ENCODE measurements around the gene PEX5L. TPM values are rescaled to one million over a fixed set of nuclear protein-coding genes. Genes with fewer than 3 reads are reported as not detected.
"Not testable (repeated sequence)": the region's sequence is repeated elsewhere in the genome, so short reads cannot be mapped to it uniquely, and the experiment has no call there.

The PEX5L gene, protein sequence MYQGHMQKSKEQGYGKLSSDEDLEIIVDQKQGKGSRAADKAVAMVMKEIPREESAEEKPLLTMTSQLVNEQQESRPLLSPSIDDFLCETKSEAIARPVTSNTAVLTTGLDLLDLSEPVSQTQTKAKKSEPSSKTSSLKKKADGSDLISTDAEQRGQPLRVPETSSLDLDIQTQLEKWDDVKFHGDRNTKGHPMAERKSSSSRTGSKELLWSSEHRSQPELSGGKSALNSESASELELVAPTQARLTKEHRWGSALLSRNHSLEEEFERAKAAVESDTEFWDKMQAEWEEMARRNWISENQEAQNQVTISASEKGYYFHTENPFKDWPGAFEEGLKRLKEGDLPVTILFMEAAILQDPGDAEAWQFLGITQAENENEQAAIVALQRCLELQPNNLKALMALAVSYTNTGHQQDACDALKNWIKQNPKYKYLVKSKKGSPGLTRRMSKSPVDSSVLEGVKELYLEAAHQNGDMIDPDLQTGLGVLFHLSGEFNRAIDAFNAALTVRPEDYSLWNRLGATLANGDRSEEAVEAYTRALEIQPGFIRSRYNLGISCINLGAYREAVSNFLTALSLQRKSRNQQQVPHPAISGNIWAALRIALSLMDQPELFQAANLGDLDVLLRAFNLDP
- 0.10 TPM for total RNA-seq

DNA sequence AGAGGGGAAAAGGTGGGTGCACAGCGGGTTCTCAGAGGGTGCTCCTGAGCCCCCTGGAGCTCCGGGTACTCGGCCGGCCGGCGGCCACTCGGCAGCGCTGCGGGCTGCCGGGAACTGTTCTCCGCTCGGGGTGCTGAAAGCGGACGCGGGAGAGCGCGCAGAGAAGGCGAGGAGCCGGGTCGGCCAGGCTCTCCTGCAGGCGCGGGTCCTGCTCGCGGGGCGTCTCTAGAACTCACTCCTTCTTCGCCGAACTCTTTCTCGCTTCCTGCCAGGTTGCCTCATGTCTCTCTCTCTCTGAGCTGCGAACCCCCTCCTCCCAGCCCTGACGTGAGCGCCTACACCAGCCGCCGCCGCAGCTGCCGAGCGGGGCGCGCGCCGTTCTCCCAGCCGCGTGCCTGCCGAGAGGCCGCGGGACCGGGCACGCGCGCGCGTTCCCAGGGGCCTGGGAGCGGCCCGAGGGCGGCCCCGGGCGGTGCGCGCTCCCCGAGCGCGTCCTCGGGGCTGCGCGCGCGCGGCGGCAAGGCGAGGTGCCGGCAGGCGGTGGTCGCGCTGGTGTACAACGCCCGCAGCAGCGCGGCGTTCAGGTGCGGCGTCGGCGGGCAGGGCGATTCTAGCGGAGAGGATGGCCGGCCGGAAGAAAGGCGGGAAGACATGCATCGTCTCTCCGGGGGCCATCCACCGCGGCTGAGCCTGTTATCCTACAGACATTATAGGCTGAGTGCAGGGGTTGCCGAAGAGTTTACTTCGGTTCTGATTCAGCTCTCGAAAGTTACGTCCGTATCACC, at the start of gene PEX5L:
TSS of gene PEX5L (minus strand) at position 267 of the 785 bp plus-strand sequence. CDS start 338 bp downstream, outside the sequence.
- DNase-seq, result no peak

DNA sequence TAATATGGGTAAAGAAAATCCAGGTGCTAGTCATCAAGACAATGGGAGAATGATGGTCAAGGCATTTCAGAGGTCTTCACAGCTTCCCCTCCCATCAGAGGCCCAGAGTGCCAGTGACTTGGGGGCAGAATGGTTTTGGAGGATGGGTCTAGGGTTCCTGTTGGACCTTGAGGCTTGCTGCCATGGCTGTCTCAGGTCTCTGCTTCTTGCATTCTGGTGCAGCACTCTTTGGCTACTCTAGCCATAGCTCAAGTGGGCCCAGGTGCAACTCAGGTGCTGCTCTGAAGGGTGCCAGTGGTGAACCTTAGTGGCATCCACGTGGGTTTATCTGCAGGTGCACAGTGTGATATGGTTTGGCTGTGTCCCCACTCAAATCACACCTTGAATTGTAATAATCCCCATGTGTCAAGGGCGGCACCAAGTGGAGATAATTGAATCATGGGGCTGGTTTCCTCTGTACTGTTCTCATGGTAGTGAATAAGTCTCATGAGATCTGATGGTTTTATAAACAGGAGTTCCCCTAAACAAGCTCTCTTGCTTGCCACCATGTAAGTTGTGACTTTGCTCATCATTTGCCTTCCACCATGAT, 48.5 kb upstream of the PEX5L start:
- no peak for DNase-seq

DNA sequence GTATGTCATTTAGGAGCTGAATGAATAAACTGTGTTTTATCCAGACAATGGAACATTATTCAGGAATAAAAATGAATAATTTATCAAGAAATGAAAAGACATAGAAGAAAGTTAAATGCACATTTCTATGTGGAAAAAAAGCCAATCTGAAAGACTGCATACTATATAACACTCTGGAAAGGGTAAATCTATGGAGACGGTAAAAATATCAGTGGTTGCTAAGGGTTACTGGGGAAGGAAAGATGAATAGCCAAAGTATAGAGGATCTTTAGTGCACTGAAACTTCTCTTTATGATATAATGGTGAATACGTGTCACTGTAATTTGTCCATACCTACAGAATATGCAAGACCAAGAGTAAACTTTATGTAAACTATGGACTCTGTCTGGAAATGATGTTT, 46.0 kb upstream of the PEX5L start:
- DNase-seq, result no peak

DNA sequence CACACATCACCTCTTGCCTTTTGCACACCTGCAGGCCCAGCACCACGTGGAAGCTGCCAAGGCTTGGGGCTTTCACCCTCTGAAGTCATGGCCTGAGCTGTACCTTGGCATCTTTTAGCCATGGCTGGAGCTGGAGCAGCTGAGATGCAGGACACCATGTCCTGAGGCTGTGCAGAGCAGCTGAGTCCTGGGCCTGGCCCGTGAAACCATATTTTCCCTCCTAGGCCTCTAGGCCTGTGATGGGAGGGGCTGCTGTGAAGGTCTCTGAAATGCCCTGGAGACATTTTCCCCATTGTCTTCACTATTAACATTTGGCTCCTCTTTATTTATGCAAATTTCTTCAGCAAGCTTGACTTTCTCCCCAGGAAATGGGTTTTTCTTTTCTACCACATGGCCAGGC, 41.9 kb upstream of the PEX5L start:
- DNase-seq, result no peak

DNA sequence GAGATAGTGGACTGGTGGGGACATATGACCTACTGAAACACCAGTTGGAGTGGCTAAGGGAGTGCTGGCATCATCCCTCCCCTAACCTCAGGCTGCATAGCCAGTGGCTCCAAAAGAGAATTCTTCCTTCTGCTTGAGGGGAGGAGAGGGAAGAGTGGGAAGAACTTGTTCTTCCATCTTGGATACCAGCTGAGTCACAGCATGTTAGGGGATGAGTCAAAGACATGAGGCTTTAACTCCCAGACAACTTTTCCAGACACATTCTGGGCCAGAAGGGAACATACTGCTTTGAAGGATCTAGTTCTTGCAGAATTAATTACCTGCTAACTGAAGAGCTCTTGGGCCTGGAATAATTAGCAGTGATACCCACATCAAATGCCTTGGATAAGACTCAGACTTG, 36.8 kb upstream of the PEX5L start:
- DNase-seq, result no peak

DNA sequence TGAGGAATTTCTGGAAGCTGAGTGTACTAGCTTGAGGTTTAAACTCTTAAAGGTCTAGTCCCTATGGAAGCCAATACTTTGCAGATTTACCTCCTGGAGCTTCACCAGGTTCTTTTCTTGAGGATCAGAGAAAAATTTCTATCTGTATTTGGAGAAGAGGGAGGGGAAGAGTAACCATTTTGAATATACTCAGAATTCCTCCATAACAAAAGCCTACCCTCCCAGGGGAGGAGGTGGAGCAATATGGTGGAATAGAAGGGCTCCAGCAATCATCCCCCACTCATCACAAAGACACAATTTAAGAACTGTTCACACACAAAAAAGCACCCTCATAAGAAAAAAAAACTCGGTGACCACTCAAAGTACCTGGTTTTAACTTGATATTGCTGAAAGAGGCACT, 36.0 kb upstream of the PEX5L start:
- no peak for DNase-seq

DNA sequence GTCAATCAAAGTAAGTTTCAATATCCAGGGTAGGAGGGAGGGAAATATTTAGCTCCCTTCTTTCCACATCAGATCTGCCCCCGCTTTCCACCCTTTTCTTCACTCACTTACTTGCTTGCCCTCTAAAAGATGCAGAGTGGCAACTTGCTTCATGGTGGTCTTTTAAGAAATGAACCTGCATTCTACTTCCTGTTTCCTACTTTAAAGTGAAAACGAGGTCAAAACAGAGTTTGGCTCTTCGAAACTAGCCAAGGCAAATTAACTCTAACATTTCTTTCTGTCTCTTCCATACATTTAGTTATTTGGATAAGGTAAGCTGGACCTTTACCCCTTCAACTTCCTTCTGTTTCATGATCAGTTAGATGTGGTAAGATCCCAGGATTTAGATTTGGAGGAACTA, 34.2 kb upstream of the PEX5L start:
- DNase-seq, result no peak

DNA sequence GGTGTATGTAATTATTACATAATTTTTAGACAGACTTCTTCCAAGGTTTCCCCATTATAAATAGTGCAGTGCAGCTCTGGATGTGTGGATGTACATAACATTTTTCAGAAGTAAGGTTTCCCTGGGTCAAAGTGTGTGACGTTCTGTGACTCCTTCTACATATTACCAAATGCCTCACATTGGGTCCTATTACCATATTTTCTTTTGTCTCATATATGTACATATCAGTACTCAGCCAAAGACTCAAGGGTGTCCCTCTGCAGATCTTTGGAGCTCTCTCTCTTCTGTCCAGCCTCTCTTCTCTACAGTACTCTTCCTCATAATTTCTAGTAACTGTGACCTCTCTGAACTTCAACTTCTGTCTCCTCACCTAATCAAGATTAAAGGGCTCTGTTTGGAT, 31.3 kb upstream of the PEX5L start:
- no peak for DNase-seq

DNA sequence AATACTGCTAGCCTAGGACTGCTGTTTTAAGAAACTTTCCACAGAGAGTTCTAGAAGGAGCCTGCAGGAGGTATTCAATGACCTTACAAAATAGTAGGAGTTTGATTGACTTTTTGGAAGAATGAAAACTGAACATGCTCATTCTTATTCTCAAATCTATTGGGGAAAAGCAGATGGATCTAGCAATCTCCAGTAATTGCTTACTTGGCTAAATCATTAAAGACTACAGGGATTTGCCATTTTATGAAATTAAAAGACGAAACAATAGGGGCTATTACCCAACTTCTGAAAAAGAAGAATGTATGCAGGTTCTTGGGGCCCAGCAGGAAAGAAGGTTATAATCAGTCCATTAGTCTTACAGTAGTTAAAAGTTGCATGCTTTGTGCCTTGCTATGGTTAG, 29.9 kb upstream of the PEX5L start:
- no peak for DNase-seq

DNA sequence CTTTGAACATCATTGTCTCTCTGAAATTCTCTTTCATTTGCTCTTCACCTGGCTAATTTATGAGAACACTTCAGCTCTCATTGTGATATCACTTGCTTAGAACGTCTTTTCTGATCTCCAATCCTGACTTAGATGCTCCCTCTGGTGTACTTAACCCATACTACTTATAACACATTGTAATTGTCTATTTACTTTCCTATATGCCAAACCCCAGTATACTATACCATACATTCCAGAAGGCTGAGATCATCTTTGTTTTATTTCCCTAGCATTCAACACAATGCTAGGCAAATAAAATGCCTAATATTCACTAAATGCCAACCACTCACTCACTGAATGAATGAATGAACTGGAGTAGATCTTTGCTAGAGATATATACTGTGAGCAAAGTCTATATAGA, 27.0 kb upstream of the PEX5L start:
- DNase-seq, result no peak

DNA sequence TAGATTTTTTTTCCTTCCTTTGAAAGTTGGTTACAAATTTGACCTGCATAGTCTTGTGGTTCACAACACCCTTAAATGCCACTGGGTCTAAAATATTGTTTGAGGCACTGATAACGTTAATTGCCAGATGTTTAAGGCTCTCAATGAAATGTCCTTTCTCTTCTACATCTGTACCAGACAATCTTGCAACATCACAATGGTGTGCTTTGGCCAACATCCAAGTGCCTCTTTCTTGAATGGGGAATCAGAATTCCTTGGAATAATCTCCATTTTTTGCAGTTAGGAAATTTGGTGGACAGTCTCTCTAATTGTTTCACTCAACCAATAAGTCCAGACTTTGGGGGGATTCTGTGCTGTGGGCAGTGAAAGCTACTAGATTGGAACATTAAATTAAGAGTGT, 26.0 kb upstream of the PEX5L start:
- DNase-seq, result no peak

DNA sequence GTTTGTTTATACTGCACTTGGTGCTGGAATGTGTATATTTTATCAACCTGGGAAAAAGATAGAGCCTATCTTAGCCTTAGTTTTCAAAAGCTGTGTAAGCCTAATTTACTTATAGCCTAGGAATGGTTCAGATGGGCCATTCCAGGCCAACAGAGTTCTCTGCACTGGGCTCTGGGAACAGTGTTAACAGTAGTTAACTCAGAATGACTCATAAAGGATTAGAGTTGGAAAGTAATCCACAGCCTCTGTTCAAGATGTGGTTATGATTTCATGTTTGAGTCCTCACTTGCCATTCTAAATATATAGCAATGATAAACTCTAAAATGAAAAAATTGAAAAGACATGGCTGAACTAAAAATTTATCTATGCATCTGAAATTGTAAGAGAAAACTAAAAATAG, 22.6 kb upstream of the PEX5L start:
- DNase-seq, result no peak

DNA sequence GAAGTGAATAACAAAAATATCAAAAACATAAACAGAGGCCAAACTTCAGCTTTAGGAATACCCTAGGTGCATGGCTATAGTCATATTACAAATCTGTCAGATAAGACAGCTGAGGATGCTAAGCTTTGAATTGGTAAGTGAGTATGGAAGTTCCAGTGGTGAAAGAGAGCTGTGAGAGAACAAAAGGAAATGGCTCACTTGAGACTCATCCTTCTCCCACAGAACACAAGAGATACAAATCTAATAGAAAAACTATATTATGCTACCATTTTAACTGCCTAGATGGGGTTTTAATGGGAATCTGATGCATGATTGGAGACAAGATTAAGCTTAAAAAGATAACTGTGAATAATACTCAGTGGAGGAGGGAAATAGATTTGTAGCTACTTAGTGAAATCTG, 21.5 kb upstream of the PEX5L start:
- DNase-seq, result no peak

DNA sequence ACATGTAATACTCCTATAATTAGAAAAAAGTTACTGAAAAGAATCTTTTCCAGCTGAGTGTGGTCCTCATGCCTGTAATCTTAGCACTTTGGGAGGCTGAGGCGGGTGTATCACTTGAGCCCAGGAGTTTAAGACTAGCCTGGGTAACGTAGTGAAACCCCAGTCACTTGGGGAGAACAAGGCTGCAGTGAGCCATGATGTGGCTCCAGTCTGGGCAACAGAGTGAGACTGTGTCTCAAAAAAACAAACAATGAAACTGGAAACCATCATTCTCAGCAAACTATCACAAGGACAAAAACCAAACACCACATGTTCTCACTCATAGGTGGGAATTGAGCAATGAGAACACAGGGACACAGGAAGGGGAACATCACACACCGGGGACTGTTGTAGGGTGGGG, 18.9 kb upstream of the PEX5L start:
- not testable (repeated sequence) for DNase-seq

DNA sequence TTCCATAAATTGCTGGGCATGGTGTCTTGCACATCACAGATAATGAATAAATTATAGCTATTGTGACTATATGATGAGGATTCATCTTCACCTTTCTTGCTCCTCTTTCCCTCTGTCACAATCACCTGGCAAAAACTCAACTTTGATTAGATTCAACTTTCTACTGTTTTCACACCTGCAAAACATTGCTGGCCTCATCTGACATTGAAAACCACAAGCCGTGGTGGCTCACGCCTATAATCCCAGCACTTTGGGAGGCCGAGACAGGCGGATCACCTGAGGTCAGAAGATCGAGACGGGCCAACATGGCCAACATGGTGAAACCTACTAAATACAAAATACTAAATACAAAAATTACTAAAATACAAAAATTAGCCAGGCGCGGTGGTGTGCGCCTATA, 12.7 kb upstream of the PEX5L start:
- no peak for DNase-seq

DNA sequence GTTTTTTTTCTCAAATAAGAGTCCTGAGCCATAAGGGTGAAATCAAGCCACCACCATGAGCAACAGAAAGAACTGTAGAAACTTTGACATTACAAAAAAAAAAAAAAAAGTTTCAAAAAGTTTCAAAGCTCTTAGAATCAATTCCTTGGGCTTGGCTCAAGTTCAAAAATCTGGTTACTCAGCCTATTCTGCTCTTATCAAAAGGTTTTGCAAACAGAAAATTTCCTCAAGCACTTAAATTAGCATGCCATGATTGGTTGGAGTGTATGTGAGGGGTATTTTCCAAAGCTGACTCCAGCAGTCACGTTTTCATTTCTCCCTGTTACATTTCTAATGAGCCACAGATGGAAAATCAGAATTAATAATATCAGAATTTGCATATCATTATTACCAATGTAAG, 12.1 kb upstream of the PEX5L start:
- no peak for DNase-seq

DNA sequence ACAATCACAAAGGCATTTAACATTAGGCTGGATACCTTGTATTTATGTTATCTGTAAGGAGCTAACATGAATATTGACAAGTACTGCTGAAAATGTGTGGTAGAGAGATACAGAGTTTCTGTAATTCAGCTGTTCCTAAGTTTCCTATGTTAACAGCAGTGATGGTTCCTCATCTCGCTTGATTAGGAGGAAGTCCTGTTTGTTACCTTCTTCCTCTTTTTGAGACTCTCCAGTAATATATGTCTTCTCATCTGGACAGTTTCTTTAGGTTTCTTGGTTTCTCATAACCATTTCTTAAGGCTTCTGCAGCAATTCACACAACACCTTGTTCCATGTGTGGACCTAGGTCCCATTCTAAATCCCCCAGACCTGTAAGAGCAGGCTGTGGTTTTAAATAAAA, 11.4 kb upstream of the PEX5L start:
- no peak for DNase-seq

DNA sequence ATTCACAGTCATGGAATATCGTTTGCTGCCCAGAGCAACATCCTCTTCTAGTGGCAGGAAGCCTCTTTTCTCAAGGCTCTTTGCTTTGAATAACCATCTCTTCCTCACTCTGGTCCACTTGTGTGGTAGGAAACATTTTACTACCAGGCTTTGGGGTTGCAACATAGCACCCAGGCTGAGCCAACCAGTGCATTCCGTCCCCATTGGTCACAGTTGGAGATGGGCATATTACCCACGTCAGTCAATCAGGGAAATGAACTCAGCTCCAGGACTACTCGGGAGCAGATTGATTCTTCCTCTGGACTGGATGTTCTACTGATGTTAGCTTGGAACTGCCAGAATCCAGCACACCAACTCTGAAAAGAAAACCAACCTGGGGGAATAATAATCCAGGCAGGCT, 4.2 kb upstream of the PEX5L start:
- DNase-seq, result no peak

DNA sequence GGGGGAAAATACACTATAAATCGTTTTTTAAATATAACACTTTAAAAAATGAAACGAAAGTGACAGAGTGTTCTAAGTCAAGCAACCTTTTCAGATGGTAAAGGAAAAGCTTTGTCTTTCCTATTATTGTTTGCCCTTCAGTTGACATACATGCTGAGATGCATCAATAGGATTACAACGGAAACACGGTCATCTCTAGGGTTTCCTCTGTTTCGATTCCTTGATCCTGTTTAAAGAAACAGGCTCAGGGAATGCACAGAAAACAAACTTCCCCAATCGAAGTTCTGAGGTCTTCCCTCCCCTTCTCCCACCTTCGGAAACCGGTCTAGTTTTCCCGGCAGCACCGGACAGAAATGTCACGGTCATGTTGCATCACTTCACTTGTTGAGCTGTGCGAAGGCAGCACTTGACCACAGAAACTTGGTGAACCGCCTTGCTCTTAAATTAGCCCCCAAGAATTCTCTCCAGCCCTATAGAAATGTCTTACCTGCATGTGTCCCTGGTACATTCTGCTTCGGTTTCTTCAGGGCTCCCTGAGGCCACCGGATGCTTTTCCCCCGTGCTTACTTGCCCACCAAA, 556 bp downstream of the PEX5L start:
- DNase-seq, result no peak

DNA sequence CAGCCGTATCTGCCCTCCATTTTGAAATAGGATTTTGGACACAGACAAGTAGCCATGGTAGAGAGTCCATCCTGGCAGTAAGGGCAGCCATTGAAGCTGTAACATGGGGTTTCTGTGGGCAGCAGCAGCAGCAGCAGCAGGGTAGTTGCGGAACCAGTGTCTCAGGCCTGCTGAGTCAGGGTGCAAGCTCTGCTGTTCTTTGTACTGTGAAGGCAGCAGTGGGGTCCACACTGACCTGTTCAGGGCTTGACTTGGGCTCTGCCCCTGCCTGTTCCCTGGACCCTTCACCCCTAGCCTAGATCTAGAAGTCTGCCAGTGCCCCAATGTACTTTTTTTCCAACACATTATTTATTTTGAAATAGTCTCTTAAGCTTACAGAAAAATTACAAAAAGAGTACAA, 9.7 kb downstream of the PEX5L start:
- no peak for DNase-seq

DNA sequence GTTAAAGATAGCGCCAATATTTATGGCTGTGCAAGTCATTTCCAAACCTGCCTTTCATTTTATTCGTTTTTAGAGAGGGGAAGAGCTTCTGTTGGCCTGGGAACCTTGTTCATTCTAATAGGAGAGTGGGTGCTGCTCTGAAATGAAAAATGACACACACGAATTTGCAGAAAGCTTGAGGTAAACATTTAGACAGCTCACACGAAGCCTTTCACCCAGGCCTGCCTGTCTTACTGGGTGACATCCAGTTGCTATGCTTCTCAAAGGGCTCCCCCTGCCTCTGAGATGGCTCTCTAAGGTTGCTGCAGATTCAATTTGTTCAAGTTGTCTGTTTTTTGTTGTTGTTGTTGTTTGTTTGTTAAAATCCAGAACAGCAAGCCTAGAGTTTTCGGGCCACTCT, 18.2 kb downstream of the PEX5L start:
- no peak for DNase-seq

DNA sequence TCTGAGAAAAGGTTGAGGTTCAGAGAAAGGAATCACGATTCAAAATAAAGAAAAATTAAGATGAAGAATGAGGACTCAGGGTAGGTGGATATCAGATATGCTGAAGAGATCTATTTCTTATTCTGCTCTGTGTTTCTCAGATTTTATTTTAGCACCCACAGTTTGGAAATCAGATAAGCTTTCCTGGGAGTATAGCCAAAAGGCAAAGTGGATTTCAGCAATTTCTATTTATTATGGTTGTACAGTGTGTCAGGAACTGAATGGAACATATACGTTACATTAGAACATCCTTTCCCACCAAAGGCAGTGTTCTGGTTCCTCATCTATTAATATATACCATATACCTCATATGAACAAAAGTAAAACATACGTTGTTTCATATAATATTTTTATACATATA, 18.9 kb downstream of the PEX5L start:
- no peak for DNase-seq

DNA sequence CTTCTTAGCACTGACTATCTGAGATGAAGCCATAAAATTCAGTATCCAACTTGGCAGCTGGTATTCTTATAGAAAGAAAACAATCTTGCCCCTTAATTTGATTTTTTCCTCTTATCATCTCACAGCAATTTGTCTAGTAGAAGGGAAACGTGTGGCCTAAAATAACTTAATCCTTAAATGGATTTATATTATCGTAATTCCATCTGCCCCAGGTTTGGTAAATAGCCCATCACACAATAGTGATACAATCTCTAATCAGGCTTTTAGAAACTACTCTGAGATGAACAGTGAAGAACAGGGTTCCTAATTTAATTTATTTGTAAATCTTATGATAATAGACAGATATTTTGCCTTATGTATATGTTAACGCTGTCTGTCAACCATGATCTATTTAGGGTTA, 24.8 kb downstream of the PEX5L start:
- DNase-seq, result no peak
